ENCODE measurements around the gene ANKFN1.

DNA sequence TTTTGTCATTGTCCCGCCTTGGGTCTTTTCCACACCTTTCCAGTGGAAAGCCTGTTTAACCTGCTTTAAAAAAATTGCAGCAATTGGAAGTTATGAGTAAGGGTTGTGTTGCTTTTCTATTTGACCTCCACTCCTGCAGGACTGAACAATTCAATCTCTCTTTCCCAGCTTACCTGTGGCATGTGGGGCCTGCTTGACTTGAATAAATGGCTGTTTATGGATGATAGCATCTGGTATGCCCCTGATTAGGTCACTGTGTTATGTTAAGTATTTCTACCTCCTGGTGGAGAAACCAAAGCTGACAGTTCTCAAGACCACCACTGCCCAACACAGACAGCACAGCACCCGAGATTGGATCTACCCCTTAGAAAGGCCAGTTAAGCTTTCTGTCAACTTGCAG is 375.4 kb downstream of the ANKFN1 start:
- TF ChIP-seq, protein P1, sequence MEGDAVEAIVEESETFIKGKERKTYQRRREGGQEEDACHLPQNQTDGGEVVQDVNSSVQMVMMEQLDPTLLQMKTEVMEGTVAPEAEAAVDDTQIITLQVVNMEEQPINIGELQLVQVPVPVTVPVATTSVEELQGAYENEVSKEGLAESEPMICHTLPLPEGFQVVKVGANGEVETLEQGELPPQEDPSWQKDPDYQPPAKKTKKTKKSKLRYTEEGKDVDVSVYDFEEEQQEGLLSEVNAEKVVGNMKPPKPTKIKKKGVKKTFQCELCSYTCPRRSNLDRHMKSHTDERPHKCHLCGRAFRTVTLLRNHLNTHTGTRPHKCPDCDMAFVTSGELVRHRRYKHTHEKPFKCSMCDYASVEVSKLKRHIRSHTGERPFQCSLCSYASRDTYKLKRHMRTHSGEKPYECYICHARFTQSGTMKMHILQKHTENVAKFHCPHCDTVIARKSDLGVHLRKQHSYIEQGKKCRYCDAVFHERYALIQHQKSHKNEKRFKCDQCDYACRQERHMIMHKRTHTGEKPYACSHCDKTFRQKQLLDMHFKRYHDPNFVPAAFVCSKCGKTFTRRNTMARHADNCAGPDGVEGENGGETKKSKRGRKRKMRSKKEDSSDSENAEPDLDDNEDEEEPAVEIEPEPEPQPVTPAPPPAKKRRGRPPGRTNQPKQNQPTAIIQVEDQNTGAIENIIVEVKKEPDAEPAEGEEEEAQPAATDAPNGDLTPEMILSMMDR (IDR thresholded peaks at IDR 0.05) = no peak
- TF ChIP-seq POLR2A (IDR thresholded peaks at IDR 0.05) = no peak
